Measurements from ENCODE around the gene IL13RA1. TPM values are rescaled to one million over a fixed set of nuclear protein-coding genes. Genes with fewer than 3 reads are reported as not detected.

Gene IL13RA1
- total and polyA plus RNA-seq, 12 donors = 8.6 to 38.4 (median 13.1) TPM

DNA sequence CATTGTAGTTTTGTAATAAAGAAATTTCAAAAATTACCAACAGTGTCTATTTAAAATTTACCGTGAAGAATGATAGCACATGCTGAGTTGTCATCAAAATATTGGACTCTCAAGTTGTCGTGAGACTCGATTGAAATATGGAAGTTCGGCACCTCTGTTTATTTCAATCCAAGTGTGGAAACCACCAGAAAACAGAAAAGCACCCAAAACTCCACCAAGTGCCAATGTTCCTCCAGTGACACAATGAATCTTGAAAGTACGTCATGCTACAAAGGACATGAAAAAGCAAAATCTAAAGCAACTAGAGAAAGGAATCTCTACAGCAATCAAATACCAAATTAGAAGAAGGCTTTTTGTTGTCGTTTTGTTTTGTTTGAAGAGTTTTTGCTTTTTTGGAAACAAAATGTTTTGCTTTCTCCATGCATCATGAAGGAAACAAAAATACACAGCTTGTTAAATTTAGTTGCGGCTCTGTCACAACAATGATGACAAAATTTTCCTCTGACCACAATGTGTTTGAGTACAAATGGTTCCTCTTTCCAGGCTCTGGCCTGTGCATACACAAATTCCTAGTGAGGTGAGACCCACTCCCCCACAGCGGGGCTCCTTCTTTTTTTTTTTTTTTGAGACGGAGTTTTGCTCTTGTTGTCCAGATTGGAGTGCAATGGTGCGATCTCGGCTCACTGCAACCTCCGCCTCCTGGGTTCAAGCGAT, 9.6 kb upstream of the IL13RA1 start:
- intact Hi-C loops (cut with DNase I) = no loop called here
- no peaks in the 10 kb centered on the region for H3K4me1 ChIP-seq
- H3K9me3 ChIP-seq = no peaks in the 10 kb centered on the region
- 81 to 88% methylated on average over 12 to 13 of the region's 13 CpGs for WGBS, 2 donors
- no peak overlapping the region for H3K4me3 ChIP-seq
- TF ChIP-seq, protein P1, sequence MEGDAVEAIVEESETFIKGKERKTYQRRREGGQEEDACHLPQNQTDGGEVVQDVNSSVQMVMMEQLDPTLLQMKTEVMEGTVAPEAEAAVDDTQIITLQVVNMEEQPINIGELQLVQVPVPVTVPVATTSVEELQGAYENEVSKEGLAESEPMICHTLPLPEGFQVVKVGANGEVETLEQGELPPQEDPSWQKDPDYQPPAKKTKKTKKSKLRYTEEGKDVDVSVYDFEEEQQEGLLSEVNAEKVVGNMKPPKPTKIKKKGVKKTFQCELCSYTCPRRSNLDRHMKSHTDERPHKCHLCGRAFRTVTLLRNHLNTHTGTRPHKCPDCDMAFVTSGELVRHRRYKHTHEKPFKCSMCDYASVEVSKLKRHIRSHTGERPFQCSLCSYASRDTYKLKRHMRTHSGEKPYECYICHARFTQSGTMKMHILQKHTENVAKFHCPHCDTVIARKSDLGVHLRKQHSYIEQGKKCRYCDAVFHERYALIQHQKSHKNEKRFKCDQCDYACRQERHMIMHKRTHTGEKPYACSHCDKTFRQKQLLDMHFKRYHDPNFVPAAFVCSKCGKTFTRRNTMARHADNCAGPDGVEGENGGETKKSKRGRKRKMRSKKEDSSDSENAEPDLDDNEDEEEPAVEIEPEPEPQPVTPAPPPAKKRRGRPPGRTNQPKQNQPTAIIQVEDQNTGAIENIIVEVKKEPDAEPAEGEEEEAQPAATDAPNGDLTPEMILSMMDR (IDR thresholded peaks at IDR 0.05) = no peak
- DNase-seq = no peak
- H3K36me3 ChIP-seq = no peaks in the 10 kb centered on the region
- peak overlapping the region in 1 of 10 donors; percentile 74 for H3K27ac ChIP-seq
- peak in 2 of 8 donors; percentile 71 to 78 for ATAC-seq
- H3K27me3 ChIP-seq = no peaks in the 10 kb centered on the region

DNA sequence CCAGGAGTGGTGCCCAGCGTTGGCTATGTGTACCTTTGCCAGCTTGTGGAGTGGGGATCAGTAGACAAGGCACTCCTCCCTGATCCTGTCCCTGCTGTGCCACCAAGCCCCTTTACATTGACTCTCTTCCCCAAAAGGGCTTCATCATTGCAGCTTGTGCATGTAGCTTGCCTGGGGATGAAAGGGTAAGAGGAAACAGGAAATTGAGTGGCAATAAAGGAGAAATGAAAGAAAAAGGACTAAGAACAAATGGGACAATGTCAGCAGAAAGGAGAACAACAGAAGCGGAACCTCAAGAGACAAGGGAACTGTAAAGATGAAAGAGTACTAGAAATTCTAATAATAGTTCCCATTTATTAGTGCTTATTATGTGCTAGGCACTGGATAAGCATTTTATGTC, 8.7 kb upstream of the IL13RA1 start:
- no peaks in the 10 kb centered on the region for H3K9me3 ChIP-seq
- peaks cover 0 to under 1% (median 0%) of the 10 kb centered on the region in 9 donors for H3K4me1 ChIP-seq
- TF ChIP-seq, protein P1 (IDR thresholded peaks at IDR 0.05) = no peak
- ATAC-seq = peak in 5 of 8 donors; percentile 23 to 61 (median 42)
- H3K4me3 ChIP-seq = no peak overlapping the region
- intact Hi-C loops (cut with DNase I) = no loop called here
- H3K36me3 ChIP-seq = no peaks in the 10 kb centered on the region
- no peak for DNase-seq
- peak overlapping the region in 1 of 10 donors; percentile 74 for H3K27ac ChIP-seq
- WGBS, 2 donors = 86 to 88% methylated on average over 2 of the region's 2 CpGs
- H3K27me3 ChIP-seq = no peaks in the 10 kb centered on the region

DNA sequence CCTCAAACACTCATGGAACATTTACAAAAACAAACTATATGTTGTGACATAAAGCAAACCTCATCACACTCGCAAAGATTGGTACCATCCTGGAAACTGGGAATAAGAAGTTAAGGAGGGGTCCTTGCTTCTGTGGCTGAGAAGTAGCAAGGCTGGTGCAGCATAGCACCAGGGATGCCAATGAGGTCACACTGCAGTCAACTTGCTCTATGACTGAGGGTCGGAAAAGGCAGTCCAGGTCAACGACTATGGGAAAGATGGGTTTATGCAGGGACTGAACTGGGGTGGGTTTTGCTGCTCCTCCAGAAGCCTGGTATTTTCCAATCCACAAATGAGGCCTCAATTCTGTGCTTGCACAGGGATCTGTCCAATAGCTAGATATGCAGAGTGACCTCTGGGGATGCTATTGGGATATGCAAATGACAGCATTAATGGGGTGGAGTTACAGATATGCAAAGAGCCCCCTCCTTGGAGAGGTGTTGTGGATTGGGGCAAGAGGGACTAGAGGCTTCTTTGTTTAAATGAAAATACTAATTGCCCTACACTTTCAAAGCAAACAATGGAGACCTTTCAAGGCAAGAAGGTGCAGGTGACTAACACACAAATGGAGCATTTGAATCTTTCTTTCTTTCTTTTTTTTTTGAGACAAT, 7.2 kb upstream of the IL13RA1 start:
- DNase-seq (no peak), ATAC-seq (no peak)
- H3K27ac ChIP-seq = no peak overlapping the region
- TF ChIP-seq, protein P1 (IDR thresholded peaks at IDR 0.05) = no peak
- H3K9me3 ChIP-seq = no peaks in the 10 kb centered on the region
- H3K4me1 ChIP-seq = peaks cover 0 to 13% (median 0%) of the 10 kb centered on the region in 9 donors
- 80 to 90% methylated on average over 3 of the region's 3 CpGs for WGBS, 2 donors
- H3K27me3 ChIP-seq = no peaks in the 10 kb centered on the region
- H3K36me3 ChIP-seq = no peaks in the 10 kb centered on the region
- intact Hi-C loops (cut with DNase I) = no loop called here
- H3K4me3 ChIP-seq = no peak overlapping the region

DNA sequence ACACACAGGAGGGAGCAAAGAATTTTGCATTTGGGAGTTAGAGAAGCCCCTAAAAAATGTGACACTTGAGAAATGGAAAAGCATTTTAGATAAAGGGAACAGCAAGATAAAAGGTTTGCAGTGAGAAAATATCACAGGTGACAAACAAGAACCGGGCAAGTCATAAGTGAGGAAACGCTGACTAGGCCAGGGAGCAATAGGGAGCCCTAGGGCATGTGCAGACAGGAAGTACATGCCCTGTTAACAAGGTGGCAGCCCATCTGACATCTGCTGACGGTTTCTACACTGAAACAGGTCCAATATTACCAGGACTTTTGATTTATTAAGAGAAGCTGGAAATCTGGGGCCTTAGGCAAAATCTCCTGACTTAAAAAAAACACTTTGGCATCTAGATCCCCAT, 4.0 kb upstream of the IL13RA1 start:
- intact Hi-C loops (cut with DNase I) = no loop called here
- Histone ChIP-seq H3K27me3 (no peaks in the 10 kb centered on the region), H3K27ac (no peak overlapping the region), H3K4me1 (peaks cover 0 to 28% (median 0%) of the 10 kb centered on the region in 9 donors), H3K36me3 (no peaks in the 10 kb centered on the region), H3K4me3 (no peak overlapping the region), H3K9me3 (no peaks in the 10 kb centered on the region)
- ATAC-seq (no peak), DNase-seq (no peak)
- 90 to 92% methylated on average over 3 of the region's 3 CpGs for WGBS, 2 donors
- TF ChIP-seq, protein P1 (IDR thresholded peaks at IDR 0.05) = no peak
